GM13977 (cell line): Measurements from ENCODE around the gene SLC18A2.
"Not testable (repeated sequence)": the region's sequence is repeated elsewhere in the genome, so short reads cannot be mapped to it uniquely, and the experiment has no call there.

ENCODE experiments used
- DNase-seq: peaks from one replicate; pipeline ENCODE4 v3.0.0; 2012; ENCODE audit warnings: low spot score
- CTCF ChIP-seq: IDR thresholded peaks from 2 replicates; pipeline ENCODE4 v1.5.1; 2012; ENCODE audit warnings: mild to moderate bottlenecking, control low read depth; ENCODE audit not compliant: insufficient read depth; ENCODE audit errors: extremely low read depth, missing control alignments
- in situ Hi-C: fragments of 300-500 bp; cut with MboI; formaldehyde crosslinking; loops from one replicate; pipeline ENCODE4 v1.12.0; 2022; ENCODE audit warnings: low sequenced_read_pairs, low pct_unique_long_range_greater_than_20kb, mixed read lengths, inconsistent platforms; ENCODE audit not compliant: unreplicated experiment

Gene SLC18A2

GRCh38 chr10:117228210-117228609 lies 12.7 kb upstream of the SLC18A2 start:
- no peak for DNase-seq
- in situ Hi-C loops: loop anchor here (10.0 kb wide), 1 partner anchor 87 kb away; no protein-coding TSS in a partner anchor
- TF ChIP-seq CTCF: no peak

GRCh38 chr10:117230107-117230506 lies 10.8 kb upstream of the SLC18A2 start:
- DNase-seq, in situ Hi-C loops: not testable (repeated sequence)

GRCh38 chr10:117237401-117237991 lies 3.4 kb upstream of the SLC18A2 start:
- in situ Hi-C loops: no loop called here
- DNase-seq: no peak
- no peak for TF ChIP-seq CTCF

GRCh38 chr10:117239051-117239450 lies 1.9 kb upstream of the SLC18A2 start:
- TF ChIP-seq CTCF: no peak
- in situ Hi-C loops: no loop called here
- no peak for DNase-seq

GRCh38 chr10:117239721-117240620 lies 943 bp upstream of the SLC18A2 start:
- in situ Hi-C loops: no loop called here
- no peak for DNase-seq
- TF ChIP-seq CTCF: no peak

GRCh38 chr10:117241541-117242462 lies 888 bp downstream of the SLC18A2 start:
- no peak for TF ChIP-seq CTCF
- no peak for DNase-seq
- in situ Hi-C loops: no loop called here
